Fibroblast of skin of left quadriceps (primary cell): Measurements from ENCODE around the gene RAB15.

ENCODE experiments used
- DNase-seq, 2 experiments: peaks; one replicate each; pipeline ENCODE4 v3.0.0-alpha.2; 2013; ENCODE audit warnings: low read depth in 2 of 2

The RAB15 gene

DNA sequence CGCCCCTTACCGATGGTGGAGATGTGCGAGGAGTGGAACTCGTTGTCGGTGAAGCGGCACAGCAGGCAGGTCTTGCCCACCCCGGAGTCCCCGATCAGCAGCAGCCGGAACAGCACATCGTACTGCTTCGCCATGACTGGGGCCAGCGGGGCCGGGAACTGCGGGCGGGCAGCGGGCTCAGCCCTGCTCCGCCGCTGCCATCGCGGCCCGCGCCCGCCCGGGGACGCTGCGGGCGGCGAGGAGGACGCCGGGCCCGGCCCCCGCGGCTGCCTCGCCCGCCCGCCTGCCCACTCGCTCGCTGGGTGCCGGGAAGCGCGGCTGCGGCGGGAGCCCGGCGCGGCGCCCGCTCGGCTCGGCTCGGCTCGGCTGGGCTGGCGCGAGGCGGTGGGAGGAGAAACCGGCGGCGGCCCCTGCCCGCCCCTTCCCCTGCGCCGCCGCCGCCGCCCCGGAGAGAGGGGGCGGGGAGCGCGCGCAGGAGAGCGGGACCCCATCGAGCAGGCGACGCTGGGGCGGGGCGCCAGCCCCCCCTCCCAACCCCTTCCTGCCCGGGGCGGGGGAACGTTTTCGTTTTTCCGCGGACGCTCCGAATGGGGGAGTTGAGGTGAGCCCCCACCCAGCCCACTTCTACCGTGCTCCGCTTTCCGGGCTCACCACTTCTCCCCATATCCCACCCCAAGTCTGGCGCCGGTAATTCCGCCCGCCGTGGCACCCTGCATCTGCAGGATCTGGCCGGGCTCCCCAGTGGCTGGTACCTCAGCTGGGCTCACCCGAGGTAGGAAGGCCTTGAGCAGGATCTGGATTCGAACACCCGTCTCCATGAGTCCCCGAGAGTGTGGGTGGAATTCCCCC is at the start of gene RAB15:
TSS of gene RAB15 (minus strand) at position 394 of the 849 bp plus-strand sequence. CDS start at position 134, 260 bp downstream.
- DNase-seq = peak in 1 of 2 experiments; percentile 6

DNA sequence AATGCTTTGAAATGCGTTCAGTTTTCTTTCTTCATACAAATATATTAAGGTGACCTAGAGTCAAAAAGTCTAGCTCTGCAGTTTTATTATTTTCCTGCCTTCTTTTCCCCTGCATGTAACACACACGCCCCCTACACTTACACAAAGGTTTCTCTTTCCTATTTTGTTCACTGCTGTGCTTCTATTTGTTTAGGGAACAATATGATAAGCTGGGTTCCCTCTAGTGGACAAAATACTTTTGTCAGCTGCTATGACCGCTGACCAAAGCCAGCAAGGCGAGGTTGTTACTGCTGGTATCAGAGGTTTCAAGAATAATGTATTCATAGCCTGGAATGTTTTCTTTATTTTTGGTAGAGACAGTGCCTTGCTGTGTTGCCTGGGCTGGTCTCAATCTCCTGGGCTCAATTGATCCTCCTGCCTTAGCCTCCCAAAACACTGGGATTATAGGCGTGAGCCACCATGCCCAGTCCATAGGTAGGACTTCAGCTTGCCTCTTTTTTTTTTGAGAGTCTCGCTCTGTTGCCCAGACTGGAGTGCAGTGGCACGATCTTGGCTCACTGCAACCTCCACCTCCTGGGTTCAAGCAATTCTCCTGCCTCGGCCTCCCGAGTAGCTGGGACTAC is 47.9 kb upstream of the RAB15 start:
- DNase-seq = peak; percentile 50 to 54

DNA sequence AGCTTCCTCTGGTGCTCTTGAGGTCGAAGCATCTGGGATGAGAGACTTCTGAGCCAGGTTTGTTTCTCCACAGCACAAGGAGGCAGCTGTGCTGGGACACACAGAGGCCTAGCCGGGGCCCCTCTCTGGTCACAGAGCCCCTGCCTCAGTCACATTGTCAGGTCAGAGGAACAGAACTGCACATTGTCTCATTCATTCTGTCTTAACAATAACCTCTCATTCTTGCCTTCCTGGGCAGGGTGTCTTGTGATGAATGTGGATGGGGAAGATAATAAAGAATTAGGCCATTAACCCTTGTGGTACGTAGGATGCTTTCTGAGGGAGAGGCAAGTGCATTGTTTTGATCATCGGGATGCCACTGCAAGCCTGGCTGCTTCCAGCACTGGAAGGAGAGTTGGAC is 44.3 kb upstream of the RAB15 start:
- DNase-seq = no peak

GRCh38 chr14:65015391-65015790 is 43.3 kb upstream of the RAB15 start:
- DNase-seq = no peak

- DNase-seq = no peak
Measured at GRCh38 chr14:65012353-65012752, 40.2 kb upstream of the RAB15 start.

DNA sequence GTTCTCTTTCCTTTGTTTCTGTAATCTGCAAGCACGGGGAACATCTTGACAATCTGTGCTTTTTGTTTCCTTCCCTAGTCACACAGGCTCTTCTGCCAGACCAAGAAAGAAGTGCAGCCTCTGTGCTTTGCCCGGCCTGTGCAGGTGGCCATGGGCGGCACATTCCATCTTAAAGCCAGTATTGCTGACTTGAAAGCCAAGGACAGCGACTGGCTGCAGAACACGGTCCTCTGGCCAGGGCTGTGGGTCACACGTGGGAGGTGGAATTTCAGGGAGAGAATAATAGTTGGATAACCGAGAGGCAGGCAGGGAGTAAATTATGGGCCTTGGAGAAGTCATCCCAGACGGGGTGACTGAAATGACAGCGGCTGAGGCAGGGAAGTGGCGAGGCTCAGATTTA is 39.4 kb upstream of the RAB15 start:
- DNase-seq = no peak

GRCh38 chr14:65010211-65010931 is 38.2 kb upstream of the RAB15 start:
- DNase-seq = no peak

GRCh38 chr14:65007202-65007601 is 35.1 kb upstream of the RAB15 start:
- no peak for DNase-seq

DNA sequence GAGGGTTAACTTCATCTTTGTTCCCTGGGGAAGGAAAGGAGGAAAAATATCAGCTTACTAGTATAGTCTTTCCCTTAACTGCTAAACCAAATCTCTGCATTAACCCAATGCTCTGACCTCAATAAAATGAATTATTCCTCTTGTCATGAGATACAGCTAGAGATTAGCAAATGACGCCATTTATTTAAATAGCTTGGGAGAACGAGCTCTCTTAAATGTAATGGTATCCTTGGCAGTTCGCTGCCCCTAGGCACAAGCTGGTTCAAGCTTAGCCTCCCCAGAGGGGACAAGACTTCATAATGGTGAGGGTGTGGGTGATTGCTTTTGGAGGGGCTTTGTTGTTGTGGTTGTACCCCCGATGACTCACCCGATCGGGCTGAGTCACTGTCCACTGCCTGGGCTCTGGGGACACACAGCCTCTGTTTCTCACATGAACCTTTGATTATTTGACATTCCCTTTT is 34.2 kb upstream of the RAB15 start:
- DNase-seq = no peak

- no peak for DNase-seq
Measured at GRCh38 chr14:65003394-65003793, 31.3 kb upstream of the RAB15 start.

DNA sequence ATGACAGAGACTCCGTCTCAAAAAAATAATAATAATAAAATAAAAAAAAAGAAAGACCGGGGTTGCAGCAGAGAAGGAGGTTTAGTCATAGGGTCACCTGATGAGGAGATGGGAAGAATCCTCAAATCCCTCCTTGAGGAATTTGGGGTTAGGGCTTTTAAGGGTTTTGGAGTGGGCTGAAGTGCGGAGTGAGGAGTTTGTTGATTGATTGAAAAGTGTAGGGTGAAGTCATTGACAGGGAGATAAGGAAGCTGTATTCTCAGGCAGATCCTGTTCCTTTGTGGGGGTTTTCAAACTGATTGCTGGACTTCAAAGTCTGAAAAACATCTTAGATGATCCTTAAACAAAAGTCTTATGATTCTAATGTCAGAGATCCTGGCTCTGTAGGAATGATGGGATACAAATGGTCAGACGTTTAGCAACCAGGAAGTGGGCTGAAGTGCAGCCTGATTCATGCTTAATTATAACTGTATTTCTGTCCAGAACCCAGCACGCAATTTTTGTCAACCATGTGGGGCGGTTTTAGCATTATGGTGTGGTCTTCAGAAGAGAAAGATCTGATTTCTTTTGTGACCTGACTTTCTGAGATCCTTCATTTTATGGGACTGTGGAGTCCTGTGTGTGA is 30.6 kb upstream of the RAB15 start:
- DNase-seq = no peak

DNA sequence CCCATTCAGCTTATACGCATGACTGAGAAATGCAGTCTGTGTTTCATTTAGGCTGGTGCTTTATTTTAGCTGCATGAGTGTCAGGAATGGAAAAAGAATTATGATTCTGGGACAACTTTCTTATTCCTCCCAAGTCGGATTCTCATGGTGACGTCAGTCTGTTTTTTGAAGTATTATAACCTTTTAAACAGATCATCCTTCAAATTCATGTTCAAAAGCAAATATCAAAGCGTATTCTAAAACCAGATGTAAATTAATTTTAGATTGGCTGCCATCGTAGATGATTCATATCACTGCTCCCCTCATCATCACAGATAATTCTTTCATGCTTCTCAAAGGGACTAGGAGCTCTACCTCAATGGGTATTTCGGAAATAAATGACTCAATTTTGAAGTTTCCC is 29.6 kb upstream of the RAB15 start:
- no peak for DNase-seq

DNA sequence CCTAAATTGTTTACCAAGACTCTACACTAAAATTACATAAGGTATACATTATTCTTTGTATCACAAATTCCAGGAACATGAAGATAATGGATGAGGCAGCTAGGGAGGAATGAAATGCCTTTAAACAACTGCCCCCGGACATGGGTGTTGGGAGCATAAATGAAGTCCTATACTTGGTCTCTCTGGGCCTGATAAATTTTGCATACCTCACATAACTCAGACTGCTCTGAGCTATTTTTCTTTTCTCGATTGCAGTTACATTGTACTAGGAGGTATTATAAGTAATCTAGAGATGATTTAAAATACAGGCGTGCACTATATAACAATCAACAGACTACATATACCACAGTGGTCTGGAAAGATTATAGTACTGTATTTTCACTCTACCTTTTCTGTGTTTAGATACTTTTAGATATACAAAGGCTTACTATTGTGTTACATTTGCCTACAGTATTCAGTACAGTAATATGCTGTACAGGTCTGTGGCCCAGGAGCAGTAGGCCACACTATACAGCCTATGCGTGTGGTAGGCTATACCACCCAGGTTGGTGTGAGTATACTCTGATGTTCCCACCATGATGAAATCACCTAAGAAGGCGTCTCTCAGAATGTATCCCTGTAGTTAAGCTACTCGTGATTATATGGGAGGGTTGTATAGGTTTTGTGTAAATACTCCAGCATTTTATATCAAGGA is 28.9 kb upstream of the RAB15 start:
- DNase-seq = no peak

DNA sequence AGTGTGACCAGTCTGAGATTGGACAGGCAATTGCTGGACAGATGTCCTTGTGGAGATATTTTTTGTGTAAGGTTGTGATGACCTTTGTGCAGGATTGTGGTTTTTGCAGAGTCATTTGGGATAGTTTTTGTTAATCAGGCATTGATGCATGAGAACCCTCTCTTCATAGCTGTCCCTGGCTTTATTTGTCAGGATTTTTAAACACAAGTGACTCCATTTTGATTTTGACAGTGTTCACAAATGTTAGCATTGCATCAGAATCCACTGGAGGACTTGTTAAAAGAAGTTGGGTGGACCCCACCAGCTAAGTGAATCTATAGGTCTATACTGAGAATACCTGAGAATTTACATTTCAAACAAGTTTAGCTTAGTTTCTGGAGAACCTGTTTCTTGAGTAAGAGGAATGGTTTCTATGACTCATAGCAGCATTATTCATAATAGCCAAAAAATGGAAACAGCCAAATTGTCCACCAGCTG is 26.4 kb upstream of the RAB15 start:
- DNase-seq = no peak

DNA sequence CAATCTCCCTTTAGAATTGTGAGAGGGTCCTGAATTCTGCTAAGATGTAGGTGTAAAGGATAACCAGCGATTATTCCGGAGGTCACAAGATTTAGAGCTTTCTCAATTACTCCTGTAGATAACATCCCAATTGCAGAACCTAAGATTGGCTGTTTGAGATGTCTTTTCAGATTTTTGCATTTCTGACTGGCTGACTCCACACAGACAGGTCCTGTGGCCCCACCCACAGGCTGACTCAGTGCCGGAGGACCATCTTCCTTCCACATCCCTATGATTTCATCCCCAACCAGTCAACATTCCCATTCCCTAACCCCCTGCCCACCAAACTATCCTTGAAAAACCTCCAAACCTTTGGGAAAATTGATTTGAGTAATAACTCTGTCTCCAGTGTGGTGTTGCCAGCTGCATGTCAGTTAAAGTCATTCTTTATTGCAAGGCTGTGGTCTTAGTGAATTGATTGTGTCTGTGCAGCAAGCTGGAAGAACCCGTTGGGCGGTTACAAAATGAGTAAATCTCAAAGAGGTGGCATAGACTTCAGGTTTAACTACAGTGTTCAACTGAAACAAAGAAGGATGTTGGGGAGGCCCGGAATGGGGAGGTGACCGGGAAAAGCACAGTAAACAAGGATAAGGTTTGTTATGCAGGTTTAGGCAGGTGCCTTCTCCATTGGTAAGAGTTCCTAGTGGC is 25.1 kb upstream of the RAB15 start:
- DNase-seq = no peak

- DNase-seq = no peak
Measured at GRCh38 chr14:64995291-64995690, 23.2 kb upstream of the RAB15 start.

DNA sequence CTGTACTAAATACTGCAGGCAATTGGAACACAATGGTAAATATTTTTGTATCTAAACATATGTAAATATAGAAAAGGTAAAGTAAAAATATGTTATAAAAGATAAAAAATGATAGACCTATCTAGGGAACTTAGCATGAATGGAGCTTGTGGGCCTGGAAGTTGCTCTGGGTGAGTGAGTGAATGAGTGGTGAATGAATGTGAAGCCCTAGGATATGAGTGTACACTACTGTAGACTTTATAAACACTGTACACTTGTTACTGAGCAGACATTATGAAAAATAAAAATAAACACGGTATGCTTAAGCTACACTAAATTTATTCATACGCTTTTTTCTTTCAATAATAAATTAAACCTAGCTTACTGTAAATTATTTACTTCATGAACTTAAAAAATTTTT is 22.4 kb upstream of the RAB15 start:
- no peak for DNase-seq

DNA sequence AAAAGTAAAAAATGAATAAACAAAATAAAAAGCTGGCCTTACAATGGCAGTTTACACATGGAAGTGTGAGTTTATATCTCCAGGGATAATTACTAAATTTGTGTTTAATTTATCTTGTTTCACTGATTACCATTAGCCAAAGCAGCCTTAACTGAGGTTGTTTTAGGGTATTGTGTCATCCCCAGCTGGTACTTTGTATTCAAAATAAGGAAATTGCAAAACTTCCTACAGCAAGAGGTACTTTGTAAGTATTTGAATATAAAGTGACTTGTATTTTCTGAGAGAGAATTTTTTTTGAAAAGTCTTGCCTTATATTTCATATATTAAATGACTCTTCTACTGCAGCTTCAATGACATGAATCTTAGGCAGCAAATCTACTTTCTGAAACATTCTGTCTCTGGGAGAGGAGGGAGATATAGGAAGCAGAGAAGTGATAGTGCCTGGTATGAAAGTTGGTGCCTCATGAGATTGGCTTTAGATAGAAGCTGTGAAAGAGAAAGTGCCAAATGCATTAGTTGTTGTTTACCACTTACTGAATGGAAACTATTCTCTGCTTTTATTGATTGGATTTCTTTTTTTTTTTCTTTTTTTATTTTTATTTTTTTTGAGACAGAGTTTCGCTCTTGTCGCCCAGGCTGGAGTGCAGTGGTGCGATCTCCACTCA is 21.3 kb upstream of the RAB15 start:
- DNase-seq = no peak

GRCh38 chr14:64992328-64992885 is 20.3 kb upstream of the RAB15 start:
- no peak for DNase-seq

DNA sequence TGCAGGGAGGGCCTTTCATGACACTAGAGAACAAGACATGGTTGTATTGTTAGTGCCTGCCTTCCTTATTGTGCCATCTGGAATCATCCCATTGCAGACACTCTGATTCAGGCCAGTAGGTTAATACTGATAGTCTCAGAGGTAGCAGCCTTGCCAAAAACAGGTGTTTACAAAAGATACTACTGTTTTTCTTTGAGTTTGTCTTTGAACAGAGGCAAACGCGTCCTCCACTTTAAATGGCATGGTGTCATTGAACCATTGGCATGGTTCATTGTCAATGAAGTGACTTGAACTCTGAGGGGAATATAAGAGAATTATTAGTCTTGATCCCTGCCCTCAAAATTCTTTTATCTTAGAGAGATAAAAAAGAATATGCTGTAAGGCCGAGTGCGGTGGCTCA is 18.8 kb upstream of the RAB15 start:
- no peak for DNase-seq
